Stimulated activated naive B cell treated with anti-CD40 and anti-IgM and Interleukin-4, amounts not matched to agents 10 μg/mL and 1 μg/mL and 100 μg/mL, for 72 hours (primary cell): Measurements from ENCODE around the gene PSTPIP1.

Experiments used
- ATAC-seq, 2 donors: fragments of 150-1000 bp; cut with Tn5 transposase; replicated peaks; 2 replicates each; pipeline ENCODE4 v1.10.0; 2021; ENCODE audit warnings: moderate library complexity in 1 of 2
- DNase-seq: peaks from one replicate; pipeline ENCODE4 v3.0.0; 2021
- H3K27ac Mint-ChIP-seq: one replicate; pipeline ENCODE4 v1.8.0; 2022; ENCODE audit warnings: mild to moderate bottlenecking, mixed read lengths
- H3K27me3 Mint-ChIP-seq, 2 donors: one replicate each; pipeline ENCODE4 v1.8.0; 2022; ENCODE audit warnings: mixed read lengths in 2 of 2
- H3K36me3 Mint-ChIP-seq, 2 donors: one replicate each; pipeline ENCODE4 v1.8.0; 2022; ENCODE audit warnings: mixed read lengths in 2 of 2, mild to moderate bottlenecking in 1 of 2
- H3K4me1 Mint-ChIP-seq, 2 donors: one replicate each; pipeline ENCODE4 v1.8.0; 2022; ENCODE audit warnings: mixed read lengths in 2 of 2, mild to moderate bottlenecking in 1 of 2
- H3K4me3 Mint-ChIP-seq, 2 donors: one replicate each; pipeline ENCODE4 v1.8.0; 2022; ENCODE audit warnings: mild to moderate bottlenecking in 2 of 2, mixed read lengths in 2 of 2, moderate library complexity in 1 of 2
- H3K9me3 Mint-ChIP-seq, 2 donors: one replicate each; pipeline ENCODE4 v1.8.0; 2022; ENCODE audit warnings: mixed read lengths in 2 of 2, mild to moderate bottlenecking in 1 of 2

The PSTPIP1 gene

DNA sequence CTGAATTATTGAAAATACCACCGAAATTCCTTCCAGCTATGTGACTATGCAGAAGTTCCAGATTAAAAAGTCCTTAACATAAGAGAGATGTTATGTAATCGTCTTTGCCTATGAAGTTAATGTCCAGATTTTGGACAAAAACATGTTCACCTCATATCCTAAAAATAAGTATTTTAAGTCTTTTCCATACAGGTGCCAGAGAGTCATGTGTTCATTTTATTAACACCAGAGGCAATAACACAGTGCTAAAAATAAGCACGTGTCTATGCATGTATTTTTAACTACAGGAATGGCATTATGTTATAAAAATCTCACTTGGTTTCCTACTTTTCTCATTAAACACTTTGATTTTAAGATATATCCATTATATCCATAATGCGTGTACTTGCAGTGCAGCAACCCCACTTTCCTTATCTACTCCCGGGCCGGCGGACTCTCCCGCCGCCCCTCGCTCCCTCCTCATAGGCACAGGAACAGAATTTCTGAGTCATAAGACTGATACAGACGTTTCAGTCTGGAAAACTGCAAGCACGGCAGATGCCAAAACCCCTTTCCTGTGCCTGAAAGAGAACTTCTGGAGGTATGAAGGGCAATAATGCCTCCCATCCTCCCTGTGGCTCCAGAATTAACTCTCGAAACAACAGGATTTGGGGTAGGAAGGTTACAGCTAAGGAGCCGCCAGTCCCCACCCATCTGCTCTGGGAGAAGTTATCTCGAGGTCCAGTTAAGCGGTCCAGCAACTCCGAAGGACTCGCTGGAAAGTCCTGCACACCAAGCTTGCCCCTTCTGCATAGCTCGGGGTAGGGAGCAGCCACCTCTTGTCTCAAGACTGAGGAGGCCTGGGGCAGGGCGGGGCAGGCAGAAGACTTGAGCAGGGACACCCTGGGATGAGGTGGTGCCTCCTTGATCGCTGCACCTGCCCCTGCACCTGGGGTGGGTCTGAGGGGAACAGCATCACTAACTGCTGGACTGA lies 22.3 kb upstream of the PSTPIP1 start:
- Mint-ChIP-seq H3K27ac (no peak overlapping the region), H3K4me3 (no peak overlapping the region), H3K27me3 (peaks cover 0 to 9% of the 10 kb centered on the region in 2 donors), H3K4me1 (peaks cover 10 to 12% of the 10 kb centered on the region in 2 donors), H3K9me3 (peaks cover under 1% of the 10 kb centered on the region in 2 donors), H3K36me3 (no peaks in the 10 kb centered on the region)
- ATAC-seq (peak in 1 of 2 donors; percentile 10), DNase-seq (no peak)

- peak; percentile 66 to 70 for ATAC-seq
- H3K27me3 Mint-ChIP-seq: peaks cover 1 to 9% of the 10 kb centered on the region in 2 donors
- no peak overlapping the region for H3K4me3 Mint-ChIP-seq
- H3K4me1 Mint-ChIP-seq: peaks cover 12% of the 10 kb centered on the region in 2 donors
- peaks cover 2 to 3% of the 10 kb centered on the region in 2 donors for H3K9me3 Mint-ChIP-seq
- peak overlapping the region; percentile 52 for H3K27ac Mint-ChIP-seq
- DNase-seq: no peak
- peaks cover 0 to 2% of the 10 kb centered on the region in 2 donors for H3K36me3 Mint-ChIP-seq
Observed at GRCh38 chr15:76973362-76973743, 21.6 kb upstream of the PSTPIP1 start.

DNA sequence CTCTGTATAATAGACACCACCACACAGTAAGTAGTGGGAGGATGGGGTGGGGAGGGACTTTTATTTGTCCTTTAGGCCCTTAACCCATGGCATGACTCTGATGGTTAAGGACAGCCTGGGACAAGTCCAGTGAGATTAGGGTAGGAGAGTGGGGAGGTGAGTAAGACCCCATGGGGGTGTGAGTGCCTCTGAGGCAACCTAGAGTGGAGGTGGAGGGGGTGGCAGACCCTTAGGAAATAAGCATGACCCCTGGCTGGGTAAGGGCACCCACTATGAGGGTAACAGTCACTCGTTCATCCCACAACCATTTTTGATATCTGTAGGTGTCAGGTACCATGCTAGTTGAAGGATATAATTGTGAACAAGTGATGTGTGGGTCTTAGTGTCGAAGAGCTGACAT lies 21.0 kb upstream of the PSTPIP1 start:
- no peak for ATAC-seq
- no peak for DNase-seq
- Mint-ChIP-seq H3K4me3 (no peak overlapping the region), H3K4me1 (peaks cover 12% of the 10 kb centered on the region in 2 donors), H3K9me3 (peaks cover 3 to 4% of the 10 kb centered on the region in 2 donors), H3K36me3 (peaks cover 0 to 2% of the 10 kb centered on the region in 2 donors), H3K27me3 (peaks cover 4 to 9% of the 10 kb centered on the region in 2 donors), H3K27ac (no peak overlapping the region)

DNA sequence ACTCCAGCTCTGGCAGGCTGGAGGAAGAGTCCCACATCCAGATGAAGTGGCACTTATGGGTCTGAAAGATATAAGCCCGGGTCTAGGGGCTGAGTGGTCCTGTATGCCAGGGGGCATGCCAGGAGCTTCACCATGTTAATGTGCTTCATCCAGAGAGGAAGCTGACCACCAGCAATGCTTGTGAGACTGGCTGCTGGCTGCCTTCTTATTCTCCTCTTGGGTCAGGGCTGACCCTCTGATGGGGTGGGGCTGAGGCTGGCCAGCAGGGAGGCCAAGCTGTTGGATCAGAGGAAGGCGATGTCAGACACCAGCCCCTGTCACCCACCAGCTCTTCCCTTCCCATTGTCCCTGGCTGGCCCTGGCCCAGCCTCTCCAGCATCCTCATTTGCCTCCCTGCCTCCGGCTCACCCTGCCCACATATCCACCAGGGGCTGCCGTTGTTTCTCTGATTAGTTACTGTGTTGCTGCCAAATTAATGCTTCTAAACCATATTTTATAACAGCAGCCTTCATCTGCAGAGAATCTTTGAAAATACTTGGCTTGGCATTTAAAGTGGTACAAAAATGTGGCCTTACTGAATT lies 20.4 kb upstream of the PSTPIP1 start:
- H3K4me1 Mint-ChIP-seq: peaks cover 12% of the 10 kb centered on the region in 2 donors
- peaks cover 0 to 2% of the 10 kb centered on the region in 2 donors for H3K36me3 Mint-ChIP-seq
- ATAC-seq (no peak), DNase-seq (no peak)
- no peak overlapping the region for H3K4me3 Mint-ChIP-seq
- peaks cover 3 to 4% of the 10 kb centered on the region in 2 donors for H3K9me3 Mint-ChIP-seq
- no peak overlapping the region for H3K27ac Mint-ChIP-seq
- peaks cover 4 to 9% of the 10 kb centered on the region in 2 donors for H3K27me3 Mint-ChIP-seq

DNA sequence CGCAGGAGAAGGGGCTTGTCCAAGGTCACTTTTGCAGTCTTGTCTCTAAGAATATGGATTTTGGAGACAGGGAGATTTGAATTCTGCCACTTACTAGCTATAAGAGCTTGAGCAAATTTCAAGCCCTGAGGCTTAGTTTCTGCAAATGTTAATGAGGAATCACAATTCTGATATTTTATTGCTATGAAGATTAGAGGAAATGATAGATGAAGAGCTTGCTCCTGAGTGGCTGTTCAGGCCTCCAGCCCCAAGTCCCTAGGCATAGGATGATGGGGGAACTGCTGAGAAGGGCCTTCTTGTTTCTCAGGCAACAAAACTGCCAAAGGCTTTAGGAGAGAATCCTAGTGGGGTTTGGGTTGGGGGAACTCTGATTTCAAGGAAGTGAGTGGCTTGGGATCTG lies 18.8 kb upstream of the PSTPIP1 start:
- no peak for ATAC-seq
- Mint-ChIP-seq H3K4me3 (no peak overlapping the region), H3K36me3 (peaks cover 0 to 2% of the 10 kb centered on the region in 2 donors), H3K9me3 (peaks cover 3 to 4% of the 10 kb centered on the region in 2 donors), H3K27me3 (peaks cover 4 to 9% of the 10 kb centered on the region in 2 donors), H3K27ac (peak overlapping the region; percentile 42), H3K4me1 (peaks cover 12% of the 10 kb centered on the region in 2 donors)
- DNase-seq: no peak

DNA sequence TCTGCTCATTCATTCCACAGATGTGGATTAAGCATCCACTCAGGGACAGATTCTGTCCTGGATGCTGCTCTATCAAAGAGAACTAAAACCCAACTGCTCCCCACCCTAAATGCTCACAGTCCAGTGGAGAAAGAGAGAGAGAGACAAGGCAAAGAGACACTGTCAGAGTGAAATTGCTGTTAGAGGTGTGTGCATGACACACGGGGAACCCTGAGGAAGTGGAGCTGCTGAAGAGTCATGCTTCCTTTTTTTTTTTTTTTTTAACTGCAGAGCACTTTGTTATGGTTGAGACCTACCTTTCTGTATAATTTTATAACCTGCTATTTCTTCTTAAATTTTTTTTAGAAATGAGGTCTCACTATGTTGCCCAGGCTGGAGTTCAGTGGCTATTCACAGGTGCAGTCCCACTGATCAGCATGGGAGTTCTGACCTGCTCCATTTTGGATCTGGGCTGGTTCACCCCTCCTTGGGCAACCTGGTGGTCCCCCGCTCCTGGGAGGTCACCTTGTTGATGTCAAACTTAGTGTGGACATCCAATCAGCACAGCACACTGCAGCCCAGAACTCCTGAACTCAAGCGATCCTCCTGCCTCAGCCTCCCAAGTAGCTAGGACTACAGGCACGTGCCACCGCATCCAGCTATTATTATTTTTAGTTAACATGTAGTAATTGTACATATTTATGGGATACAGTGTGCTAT lies 18.2 kb upstream of the PSTPIP1 start:
- peaks cover 12% of the 10 kb centered on the region in 2 donors for H3K4me1 Mint-ChIP-seq
- H3K4me3 Mint-ChIP-seq: no peak overlapping the region
- H3K27me3 Mint-ChIP-seq: peaks cover 4 to 9% of the 10 kb centered on the region in 2 donors
- ATAC-seq: peak; percentile 93 to 97
- H3K27ac Mint-ChIP-seq: peak overlapping the region; percentile 33
- H3K36me3 Mint-ChIP-seq: peaks cover 0 to 2% of the 10 kb centered on the region in 2 donors
- DNase-seq: no peak
- peaks cover 3 to 4% of the 10 kb centered on the region in 2 donors for H3K9me3 Mint-ChIP-seq

DNA sequence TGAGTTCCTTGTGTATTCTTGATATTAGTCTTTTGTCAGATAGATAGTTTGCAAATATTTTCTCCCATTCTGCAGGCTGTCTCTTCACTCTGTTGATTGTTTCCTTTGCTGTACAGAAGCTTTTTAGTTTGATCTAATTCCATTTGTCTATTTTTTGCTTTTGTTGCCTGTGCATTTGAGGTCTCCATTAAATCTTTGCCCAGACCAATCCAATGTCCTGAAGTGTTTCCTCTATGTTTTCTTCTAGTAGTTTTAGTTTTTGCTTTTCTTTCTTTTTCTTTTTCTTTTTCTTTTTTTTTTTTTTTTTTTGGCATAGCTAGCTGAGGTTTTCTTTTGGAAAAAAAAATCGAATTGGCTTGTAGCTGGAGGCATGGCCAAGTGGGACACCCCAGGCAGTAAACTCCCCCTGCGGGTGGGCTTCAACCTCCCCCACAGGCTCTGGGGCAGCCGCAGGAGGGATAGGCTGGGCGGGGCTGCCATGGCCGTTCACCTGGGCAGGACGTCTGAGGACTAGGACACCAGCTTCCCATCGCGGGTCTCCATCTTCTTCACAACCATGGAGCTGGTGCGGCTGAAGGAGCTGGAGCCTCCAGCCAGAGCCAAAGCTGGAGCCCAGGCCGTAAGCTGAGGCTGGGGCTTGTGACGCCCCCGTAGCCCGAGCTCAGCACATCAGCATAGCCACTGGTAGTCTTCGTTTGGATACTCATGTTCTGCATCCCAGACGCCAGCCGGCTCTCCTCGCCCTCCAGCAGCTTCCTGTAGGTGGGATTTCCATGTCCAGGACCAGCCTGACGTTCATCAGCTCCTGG lies 16.2 kb upstream of the PSTPIP1 start:
- H3K27ac Mint-ChIP-seq: no peak overlapping the region
- peaks cover 10 to 17% of the 10 kb centered on the region in 2 donors for H3K4me1 Mint-ChIP-seq
- no peak for ATAC-seq

GRCh38 chr15:76979331-76979925 lies 15.5 kb upstream of the PSTPIP1 start:
- peaks cover 4 to 19% of the 10 kb centered on the region in 2 donors for H3K27me3 Mint-ChIP-seq
- DNase-seq (no peak), ATAC-seq (no peak)
- peaks cover 3 to 4% of the 10 kb centered on the region in 2 donors for H3K9me3 Mint-ChIP-seq
- no peak overlapping the region for H3K4me3 Mint-ChIP-seq
- H3K36me3 Mint-ChIP-seq: peaks cover 0 to 2% of the 10 kb centered on the region in 2 donors
- H3K27ac Mint-ChIP-seq: no peak overlapping the region
- peaks cover 7 to 20% of the 10 kb centered on the region in 2 donors for H3K4me1 Mint-ChIP-seq

More for the DNA sequence above, 16.2 kb upstream of the PSTPIP1 start:
- Mint-ChIP-seq H3K9me3 (peaks cover 3 to 4% of the 10 kb centered on the region in 2 donors), H3K4me3 (no peak overlapping the region), H3K27me3 (peaks cover 4 to 19% of the 10 kb centered on the region in 2 donors), H3K36me3 (peaks cover 0 to 2% of the 10 kb centered on the region in 2 donors)
- DNase-seq: no peak

DNA sequence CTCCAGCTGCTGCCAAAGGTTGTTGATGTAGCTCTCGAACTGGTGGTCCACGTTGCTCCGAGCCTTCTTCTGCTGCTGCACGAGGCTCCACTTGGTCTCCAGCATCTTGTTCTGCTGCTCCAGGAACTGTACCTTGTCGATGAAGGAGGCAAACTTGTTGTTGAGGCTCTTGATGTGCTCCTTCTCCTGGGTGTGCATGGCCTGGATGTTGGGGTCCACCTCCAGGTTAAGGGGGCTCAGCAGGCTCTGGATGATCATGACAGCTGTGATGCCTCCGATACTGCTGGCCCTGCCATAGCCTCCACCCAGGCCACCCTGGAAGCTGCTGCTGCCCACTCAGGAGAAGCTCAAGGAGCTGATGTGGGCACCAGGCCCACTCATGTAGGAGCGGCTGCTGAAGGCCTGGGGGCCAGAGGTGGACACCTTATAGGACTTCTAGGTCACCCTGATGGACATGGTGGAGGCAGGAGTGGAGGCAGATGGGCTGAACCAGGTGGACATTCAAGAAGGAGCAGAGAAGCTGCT lies 14.9 kb upstream of the PSTPIP1 start:
- Mint-ChIP-seq H3K27me3 (peaks cover 4 to 15% of the 10 kb centered on the region in 2 donors), H3K4me1 (peaks cover 7 to 20% of the 10 kb centered on the region in 2 donors)

DNA sequence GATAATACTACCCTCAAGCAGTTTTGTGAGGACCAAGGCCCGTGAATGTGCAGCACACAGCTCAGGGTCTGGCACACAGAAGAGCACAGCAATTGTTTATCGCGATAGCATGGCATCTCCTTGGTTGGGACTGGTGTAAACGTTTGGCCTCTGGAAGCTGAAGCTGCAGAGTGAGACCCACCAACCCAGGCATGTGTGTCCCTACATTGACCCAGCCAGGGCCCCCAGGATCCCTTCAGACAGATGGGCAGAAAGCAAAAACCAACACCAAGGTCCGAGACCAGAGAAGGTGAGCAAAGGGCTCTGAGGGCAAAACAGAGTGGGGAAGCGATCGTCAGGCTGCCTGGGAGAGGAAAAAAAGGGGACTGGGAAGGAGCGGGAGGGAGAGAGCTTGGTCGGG lies 12.6 kb upstream of the PSTPIP1 start:
- H3K27me3 Mint-ChIP-seq: peaks cover 4 to 10% of the 10 kb centered on the region in 2 donors
- ATAC-seq (no peak), DNase-seq (no peak)
- H3K4me3 Mint-ChIP-seq: no peak overlapping the region
- H3K9me3 Mint-ChIP-seq: peaks cover 3 to 4% of the 10 kb centered on the region in 2 donors
- no peak overlapping the region for H3K27ac Mint-ChIP-seq
- peaks cover 0 to 2% of the 10 kb centered on the region in 2 donors for H3K36me3 Mint-ChIP-seq
- H3K4me1 Mint-ChIP-seq: peaks cover 2 to 8% of the 10 kb centered on the region in 2 donors

More for the DNA sequence above, 14.9 kb upstream of the PSTPIP1 start:
- DNase-seq (no peak), ATAC-seq (no peak)
- Mint-ChIP-seq H3K4me3 (no peak overlapping the region), H3K36me3 (peaks cover 0 to 2% of the 10 kb centered on the region in 2 donors), H3K27ac (no peak overlapping the region), H3K9me3 (peaks cover 3 to 4% of the 10 kb centered on the region in 2 donors)

DNA sequence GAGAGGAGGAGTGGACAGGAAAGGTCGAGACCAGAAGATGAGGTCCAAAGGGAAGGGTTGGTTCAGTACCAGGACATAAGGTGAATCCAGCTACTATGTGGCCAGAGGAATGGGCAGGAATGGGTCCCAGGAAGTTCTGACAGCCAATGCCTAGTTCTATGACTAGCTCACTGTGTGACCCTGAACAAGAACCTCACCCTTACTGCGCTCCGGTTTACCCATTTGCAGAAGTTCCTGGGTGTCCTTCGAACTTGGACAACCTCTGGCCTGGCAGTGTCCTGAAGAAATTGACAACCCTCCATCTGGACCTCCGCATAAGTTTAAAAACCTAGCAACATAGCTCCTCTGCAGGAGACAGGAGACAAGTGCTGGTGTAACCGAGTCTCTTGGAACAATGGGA lies 12.2 kb upstream of the PSTPIP1 start:
- Mint-ChIP-seq H3K4me1 (peaks cover 3 to 11% of the 10 kb centered on the region in 2 donors), H3K36me3 (peaks cover 0 to 1% of the 10 kb centered on the region in 2 donors), H3K9me3 (peaks cover 2 to 3% of the 10 kb centered on the region in 2 donors), H3K27me3 (peaks cover 4 to 10% of the 10 kb centered on the region in 2 donors), H3K27ac (no peak overlapping the region), H3K4me3 (no peak overlapping the region)
- no peak for DNase-seq
- no peak for ATAC-seq

DNA sequence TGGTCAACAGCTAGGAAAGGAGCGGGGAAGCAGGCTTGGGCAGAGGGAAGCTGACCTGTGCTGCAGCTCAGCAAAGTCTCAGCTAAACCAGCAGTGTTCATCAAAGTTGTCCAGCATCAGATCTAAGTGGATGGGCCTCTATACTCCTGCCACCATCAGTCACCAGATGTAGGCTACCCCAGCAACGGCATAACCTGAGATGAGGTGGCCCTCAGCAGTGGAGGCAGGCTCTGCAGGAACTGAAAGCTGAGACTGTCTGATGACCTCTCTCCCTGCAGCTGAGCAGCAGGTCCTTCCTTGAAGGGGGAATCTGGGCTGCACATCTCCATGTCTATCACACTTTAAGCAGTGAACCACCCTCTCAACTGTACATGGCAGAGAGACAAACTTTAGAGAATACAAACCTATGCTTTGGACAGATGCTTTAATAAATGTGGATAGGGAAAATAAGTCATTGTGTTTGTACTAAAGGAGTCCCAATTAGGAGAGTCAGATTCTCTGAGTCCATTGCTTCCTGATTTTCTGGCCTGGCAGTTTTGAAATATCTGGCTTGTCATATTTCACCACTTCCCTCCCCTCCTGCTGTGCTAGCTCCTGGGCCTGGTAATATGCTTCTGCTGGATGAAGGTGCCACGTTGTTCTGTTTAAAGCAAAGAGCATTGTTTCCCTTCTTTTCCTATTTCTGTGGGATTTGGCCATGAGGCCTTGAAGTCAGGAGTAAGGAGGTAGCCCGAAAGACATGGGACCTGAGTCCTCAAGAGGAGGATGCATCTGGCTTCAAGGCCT lies 11.1 kb upstream of the PSTPIP1 start:
- peaks cover 0 to 10% of the 10 kb centered on the region in 2 donors for H3K27me3 Mint-ChIP-seq
- no peak overlapping the region for H3K4me3 Mint-ChIP-seq
- DNase-seq: no peak
- ATAC-seq: peak in 1 of 2 donors; percentile 14
- H3K27ac Mint-ChIP-seq: no peak overlapping the region
- H3K36me3 Mint-ChIP-seq: no peaks in the 10 kb centered on the region
- H3K9me3 Mint-ChIP-seq: no peaks in the 10 kb centered on the region
- H3K4me1 Mint-ChIP-seq: peaks cover 9 to 21% of the 10 kb centered on the region in 2 donors
